HG03558 (cell line): ENCODE results near the gene FRY.
A peak's percentile ranks its signal among the peaks of the same experiment; 100 is the strongest.
"Not testable (repeated sequence)": the region's sequence is repeated elsewhere in the genome, so short reads cannot be mapped to it uniquely, and the experiment has no call there.

Experiments
- ATAC-seq: cut with Tn5 transposase; IDR thresholded peaks from one replicate; pipeline ENCODE4 v1.9.1; 2021; ENCODE audit warnings: moderate number of reproducible peaks; ENCODE audit not compliant: unreplicated experiment; ENCODE audit errors: extremely low read depth

The FRY gene

DNA sequence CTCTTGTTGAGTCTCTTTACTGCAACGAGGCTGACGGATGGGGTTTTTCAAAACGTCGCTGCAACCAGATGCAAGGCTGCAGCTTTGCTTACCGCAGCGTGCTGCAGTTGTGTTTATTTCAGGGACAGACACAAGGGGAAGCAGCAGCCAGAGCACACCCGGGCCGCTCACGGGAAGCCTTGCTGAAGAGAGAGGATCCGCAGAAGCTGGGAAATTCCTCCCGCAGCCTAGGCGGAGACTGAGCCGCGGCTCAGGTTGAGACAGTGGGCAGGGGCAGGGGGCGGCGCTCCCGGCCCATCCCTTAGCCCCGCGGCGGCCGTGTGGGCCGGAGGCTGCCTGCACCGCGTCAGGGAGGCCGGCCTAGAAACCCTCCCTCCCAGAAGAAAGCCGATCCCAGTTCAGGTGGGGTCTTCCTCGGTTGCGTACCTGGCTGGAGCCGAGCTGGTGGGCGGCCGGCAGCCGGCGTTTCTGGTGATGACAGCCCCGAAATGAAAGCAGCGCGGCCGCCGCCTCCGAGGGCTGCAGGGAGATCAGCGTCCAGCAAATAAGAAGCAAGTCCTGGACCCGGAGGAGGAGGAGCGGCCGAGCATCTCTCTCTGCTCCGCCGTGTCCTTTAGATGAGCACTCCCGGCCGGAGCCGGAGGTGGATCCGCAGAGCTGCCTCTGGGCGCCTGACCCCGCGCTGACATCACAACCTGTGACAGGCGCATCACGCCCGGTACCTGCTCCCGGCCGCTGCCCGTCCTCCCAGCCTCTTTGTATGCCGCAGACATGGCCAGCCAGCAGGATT is at the start of gene FRY:
FRY (plus strand) TSS at position 750 of the 790 bp plus-strand sequence; CDS start at position 772, 22 bp downstream.
- peak; percentile 77 for ATAC-seq

DNA sequence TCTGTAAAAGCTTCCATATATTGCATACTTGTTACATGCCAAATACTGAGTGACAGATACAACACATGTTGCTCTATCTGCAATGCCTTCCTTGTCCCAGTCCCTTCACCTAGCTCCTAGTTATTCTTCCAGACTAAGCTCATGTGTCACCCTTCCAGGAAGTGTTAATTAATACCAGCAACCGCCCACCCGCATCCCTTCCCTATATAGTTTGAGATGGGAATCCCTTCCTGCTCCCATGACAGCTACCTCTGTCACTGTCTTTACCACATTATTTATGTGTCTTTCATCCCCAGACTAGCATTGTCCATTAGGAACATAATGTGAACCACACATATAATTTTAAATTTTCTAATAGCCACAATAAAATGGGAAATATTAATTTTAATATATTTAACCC is 49.5 kb upstream of the FRY start:
- no peak for ATAC-seq

DNA sequence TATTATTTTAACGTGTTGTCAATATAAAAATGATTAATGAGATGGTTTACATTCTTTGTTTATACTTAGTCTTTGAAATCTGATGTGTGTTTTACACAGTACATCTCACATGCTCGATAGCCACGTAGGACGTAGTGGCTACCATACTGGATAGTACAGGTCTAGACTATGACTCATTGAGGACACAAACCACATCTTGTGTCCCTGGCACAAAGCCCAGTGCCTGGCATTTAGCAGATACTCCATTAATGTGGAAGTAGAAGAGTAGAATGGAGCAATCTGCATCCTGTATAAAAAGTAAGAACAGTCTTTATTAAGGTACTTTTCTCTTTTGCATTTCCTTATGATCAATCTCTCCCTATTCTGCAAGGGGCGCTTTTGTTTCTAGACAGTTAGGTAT is 49.0 kb upstream of the FRY start:
- ATAC-seq, result no peak

DNA sequence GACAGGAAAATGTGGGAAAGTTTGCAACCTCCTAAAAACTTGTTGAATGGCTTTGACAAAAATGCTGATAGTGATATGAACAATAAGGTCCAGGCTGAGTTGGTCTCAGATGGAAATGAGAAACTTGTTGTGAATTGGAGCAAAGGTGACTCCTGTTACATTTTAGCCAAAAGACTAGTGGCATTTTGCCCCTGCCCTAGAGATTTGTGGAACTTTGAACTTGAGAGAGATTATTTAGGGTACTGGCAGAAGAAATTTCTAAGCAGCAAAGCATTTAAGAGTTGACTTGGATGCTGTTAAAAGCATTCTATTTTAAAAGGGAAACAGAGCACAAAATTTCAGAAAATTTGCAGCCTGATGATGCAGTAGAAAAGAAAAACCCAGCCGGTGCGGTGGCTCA is 47.9 kb upstream of the FRY start:
- ATAC-seq, result not testable (repeated sequence)

DNA sequence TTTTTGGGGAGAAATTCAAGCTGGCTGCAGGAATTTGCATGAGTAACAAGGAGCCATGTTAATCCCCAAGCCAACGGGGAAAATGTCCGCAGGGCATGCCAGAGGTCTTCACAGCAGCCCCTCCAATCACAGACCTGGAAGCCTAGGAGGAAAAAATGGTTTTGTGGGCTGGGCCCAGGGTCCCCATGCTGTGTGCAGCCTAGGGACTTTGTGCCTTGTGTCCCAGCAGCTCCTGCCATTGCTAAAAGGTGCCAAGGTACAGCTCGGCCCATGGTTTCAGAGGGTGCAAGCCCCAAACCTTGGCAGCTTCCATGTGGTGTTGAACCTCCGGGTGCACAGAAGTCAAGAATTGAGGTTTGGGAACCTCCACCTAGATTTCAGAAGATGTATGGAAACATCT is 47.2 kb upstream of the FRY start:
- ATAC-seq, result not testable (repeated sequence)

DNA sequence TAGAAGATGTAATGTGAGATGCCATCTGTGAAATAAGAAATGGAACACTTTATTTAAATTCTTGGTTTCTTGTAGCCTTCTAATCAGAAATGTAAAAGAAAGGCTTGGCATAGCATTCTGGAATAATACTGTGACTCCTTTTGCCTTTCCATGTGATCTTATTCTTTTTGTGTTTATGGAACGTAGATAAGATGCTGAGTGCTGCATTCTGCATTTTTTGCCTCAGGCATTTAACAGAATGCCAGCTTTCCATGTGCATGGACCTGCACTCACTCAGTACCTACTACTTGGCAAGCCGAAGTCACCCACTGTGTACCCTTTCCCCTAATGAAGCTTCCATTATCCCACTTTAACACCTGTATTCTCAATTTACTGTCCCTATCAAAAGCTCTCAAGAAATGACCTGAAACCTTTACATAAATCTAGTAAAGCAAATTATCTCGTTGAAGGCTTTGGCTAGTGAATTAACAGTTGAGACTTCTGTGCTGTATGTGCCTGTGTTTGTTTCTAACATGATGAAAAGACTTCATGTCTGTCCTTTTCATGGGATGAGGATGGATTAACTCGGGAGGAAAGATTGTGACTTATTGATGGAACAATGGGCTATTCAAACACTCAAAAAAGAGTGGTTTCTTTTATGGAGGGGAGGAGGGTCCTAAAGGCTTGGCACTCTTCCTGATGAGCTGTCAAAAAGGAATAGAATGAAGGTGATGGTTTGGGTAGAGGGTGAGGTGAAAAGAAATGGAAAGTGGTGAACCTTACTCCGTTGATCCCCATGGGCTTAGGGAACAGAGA is 44.7 kb upstream of the FRY start:
- no peak for ATAC-seq

DNA sequence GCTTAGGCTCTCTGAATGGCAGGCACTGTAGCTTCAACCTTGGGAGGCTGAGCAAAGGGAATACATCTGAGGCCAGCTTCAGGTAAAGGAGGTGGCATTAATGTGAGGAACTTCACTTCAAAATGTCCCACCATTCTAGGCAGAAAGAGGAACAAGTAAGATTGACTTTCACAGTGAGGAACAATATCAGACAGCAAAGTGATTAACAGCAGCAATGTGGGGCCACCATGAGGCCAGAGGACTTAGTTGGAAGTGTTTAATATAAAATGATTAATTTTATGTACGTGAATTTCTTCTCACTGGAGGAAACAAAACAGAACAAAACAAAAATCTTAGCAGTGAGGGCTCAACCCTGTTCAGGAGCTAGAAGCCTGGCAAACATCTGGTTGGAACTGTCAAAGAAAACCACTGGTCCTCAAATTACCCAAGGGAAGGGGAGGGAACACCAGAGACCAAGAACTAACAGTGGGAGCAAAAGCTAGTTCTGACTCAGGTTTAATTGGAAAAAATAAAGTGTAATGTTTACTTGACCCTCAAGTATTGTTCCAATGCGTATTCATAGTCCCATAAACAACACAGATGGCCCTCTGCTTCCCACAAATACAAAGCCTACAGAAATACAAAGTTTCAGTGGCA is 43.9 kb upstream of the FRY start:
- ATAC-seq, result no peak

DNA sequence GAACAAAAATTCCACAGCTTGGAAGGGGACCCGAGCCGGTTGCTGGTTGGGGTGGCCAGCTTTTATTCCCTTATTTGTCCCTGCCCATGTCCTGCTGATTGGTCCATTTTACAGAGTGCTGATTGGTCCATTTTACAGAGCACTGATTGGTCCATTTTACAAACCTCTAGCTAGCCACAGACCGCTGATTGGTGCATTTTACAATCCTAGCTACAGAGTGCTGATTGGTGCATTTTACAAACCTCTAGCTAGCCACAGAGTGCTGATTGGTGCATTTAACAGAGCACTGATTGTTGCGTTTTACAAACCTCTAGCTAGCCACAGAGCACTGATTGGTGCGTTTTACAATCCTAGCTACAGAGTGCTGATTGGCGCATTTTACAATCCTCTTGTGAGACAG is 37.2 kb upstream of the FRY start:
- ATAC-seq, result not testable (repeated sequence)

DNA sequence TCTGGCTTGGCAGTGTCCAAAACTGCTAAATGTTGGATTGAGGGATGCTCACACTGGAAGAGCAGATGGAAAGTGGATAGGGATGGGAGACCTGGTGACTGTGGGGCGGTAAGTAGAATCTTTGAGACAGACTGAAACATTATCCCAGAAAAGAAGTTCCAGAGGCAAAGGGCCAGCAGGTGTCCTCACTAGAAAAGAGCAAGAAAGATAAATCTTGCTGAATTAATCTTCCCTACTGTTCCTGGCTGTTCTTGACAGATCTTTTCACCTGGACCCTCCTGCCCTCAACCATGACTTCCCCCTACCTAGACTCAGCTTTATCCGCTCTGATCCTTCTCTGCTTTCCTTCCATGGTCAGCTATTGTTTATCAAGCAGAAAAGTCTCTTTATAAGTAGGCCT is 35.0 kb upstream of the FRY start:
- ATAC-seq, result no peak

DNA sequence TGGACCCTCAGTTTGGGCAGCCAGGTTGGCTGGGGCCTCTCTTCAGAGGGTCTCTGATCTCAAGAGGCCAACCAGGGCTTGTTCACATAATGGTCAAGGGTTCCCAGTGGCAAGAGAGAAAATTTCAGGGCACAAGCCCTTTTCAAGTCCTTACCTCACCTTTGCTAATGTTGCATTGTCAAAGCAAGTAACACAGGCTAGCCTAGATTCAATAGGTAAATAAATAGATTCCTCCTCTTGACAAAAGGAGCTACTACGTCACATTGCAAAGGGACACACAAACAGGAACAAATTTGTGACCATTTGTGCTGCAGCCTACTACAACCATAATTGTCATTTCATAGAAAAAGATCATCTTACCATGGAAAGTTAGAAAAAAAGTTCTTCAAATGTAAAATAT is 33.9 kb upstream of the FRY start:
- ATAC-seq, result no peak

DNA sequence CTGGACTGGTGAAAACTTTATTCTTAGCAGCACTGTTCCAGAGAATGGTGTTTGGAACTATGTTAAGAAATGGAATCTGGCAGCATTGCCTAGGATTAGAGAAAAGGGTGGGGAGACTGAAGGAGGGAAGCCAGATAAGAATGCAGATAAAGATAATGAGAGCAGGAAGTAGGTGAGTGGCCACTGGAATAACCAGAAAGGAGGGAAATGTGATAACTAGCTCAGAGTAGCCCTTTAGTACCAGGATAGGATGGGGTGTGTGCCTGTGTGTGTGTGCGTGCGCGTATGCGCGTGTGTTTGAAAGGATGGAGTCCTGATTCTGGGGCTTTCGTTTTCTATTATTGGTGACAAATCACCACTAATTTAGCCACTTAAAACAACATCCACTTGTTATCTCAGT is 33.4 kb upstream of the FRY start:
- ATAC-seq, result no peak

DNA sequence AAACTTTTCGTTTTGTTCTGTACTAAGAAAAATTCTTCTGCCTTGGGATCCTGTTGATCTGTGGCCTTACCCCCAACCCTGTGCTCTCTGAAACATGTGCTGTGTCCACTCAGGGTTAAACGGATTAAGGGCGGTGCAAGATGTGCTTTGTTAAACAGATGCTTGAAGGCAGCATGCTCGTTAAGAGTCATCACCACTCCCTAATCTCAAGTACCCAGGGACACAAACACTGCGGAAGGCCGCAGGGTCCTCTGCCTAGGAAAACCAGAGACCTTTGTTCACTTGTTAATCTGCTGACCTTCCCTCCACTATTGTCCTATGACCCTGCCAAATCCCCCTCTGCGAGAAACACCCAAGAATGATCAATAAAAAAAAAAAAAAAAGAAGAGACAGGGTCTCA is 30.8 kb upstream of the FRY start:
- not testable (repeated sequence) for ATAC-seq

DNA sequence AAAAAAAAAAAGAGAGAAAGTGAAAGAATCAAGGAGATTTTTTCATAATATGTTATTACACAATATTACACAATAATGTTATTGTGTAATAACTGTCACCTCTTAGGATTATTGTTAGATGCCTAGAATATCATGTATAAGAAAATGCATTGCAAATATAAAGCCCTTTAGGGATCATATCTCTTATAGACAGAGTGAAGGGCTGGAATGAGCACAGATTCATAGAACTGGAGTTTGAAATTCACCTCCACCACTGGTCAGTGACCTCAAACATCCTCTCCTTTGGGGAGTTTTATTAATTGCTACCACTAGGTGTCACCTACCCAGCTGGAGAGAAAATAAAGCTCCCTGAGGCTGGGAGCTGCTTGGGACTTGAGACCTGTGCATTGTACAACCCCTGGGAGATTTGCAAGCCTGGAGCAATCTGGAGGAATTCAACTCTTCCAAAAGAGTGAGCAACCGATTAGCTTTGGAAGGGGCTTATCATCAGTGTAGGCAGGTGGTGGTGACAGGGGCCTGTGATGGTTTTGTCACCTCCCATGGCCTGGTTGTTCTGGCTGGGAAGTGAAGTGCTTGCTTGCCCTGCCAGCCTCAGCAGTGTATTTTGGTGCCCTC is 30.3 kb upstream of the FRY start:
- no peak for ATAC-seq

DNA sequence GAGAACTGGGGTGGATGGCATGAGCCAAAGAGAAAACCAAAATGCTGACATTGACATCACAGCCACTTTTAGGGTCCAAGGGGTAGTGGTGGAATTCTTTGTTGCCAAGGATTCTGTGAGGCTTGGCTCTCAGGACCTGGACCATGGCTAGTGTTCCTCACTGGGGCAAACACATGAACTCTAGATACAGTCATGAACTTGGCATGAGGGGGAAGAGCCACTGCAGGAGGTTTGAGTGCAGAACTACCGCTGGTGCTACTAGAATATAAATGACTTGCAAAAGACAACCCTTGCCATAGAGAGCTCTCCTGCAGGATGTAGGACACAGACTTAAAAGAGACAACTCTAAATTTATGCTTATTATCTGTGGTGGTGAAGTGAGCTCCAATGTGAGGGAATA is 29.8 kb upstream of the FRY start:
- no peak for ATAC-seq

DNA sequence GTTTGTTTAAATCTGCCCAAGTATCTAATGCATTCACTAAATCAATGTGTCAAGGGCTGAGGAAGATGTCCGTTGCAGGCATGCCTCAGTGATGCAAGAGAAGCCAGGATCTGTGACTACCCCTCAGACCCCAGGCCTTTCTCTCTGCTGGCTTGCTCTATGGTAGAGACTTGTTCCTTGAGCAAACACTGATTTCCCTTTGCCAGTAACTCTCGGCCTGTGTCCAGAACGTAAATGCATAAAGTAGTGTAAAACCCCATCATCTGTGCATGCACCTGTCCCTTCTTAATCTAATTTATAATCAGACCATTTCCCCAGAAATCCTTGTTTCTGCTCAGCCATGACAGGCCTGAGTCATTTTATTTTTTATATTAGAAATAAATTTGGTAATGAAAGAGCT is 28.7 kb upstream of the FRY start:
- no peak for ATAC-seq

DNA sequence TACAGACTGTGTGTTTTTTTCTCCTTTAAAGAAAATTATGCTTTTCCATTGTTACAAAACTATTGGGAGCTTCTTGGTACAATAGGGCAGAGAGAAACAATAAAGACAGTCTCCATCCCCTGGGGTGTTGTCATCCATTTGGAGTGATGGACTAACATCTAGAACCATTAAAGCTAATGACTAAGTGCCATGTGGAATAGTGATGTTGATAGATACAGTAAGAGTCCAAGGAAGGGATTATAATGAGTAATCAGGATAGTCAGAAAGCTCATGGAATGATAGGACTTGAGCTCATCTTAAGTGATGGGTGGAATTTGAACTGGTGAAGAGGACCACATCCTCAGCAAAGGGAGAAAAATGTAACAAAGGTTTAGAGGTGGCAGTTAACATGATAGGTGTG is 24.1 kb upstream of the FRY start:
- no peak for ATAC-seq

DNA sequence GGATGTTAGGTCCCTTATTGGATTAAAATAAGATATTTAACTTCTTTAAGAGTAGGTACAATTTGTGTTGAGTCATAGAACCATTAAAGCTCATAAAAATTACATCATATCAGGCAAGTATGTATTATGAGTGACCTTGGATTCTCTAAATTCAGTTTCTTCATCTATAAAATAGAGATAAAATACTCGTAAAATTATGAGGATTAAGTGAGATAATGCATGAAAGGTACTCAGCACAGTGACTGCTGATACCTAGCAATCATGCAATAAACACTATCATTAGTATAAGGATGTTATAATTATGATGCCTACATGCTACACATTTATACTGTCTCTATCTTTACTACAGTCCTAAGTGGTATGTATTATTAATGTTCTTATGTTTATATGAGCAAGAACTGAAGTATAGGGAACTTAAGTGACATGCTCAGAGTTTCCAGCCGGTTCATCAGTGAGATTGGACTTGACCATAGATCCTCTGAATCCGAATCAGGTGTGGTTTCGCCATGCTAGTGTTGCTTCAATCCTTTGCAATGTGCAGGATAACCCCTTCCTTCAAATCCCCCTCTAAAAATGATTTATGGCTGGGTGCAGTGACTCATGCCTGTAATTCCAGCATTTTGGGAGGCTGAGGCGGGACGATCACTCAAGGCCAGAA is 22.9 kb upstream of the FRY start:
- no peak for ATAC-seq

DNA sequence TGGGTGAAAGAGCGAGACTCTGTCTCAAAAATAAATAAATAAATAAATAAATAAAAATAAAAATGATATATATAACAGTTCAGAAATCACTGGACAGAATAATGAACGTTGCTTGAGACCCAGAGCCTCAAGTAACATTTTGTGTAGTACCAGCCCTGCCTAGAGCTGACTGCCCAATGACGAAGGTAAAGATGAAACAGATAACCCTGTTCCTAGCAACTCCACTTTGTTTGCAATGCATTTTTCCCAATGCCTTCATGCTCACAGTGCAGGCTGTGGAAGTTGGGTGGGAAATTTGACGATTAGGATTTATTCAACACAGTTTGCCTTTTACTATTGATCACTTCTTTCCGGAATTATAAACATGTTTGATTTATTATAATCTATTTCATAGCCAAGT is 22.2 kb upstream of the FRY start:
- ATAC-seq, result no peak

DNA sequence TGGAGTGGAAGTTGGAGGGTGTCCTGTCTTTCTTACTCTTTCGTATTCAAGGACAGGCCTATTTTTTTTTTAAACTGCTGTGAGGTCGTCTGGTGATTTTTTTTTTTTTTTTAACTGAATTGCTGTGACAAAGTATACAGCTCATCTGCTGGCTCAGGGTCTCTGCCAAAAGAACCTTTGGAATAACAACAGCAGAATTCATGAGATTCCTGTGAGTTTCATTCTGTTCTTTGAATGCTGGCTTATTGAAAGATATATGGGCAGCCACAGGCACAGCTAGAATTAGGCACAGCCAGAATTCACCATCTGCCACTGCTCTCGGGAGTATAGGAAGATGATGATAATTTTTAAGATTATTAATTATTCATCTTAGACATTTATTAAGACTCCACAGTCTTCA is 21.4 kb upstream of the FRY start:
- no peak for ATAC-seq

DNA sequence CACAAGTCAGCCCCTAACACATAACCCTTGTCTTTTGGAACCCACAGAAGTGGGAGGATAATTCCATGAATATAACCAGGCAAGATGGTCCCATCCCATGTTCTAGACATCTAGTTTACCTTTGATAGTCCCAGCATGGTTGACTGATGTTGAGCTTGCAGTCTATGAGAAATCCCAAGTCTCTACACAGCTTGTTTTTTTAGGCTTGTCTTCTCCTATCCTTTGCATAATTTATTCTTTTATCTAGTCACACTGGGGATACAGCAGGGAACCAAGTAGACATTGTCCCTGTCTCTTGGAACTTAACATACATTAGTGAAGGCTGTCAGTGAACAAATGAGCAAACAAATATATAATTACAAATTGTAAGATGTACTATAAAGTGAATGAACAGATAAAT is 19.6 kb upstream of the FRY start:
- ATAC-seq, result no peak
